Measurements from ENCODE around the gene BAIAP2L1. TPM values are rescaled to one million over a fixed set of nuclear protein-coding genes. Genes with fewer than 3 reads are reported as not detected.

BAIAP2L1 gene
- total and polyA plus RNA-seq, 9 of the 15 experiments (the other 6 are each of a cell fraction or from before 2014, with no cell fraction given): 4.2 to 29.8 (median 15.5) TPM

DNA sequence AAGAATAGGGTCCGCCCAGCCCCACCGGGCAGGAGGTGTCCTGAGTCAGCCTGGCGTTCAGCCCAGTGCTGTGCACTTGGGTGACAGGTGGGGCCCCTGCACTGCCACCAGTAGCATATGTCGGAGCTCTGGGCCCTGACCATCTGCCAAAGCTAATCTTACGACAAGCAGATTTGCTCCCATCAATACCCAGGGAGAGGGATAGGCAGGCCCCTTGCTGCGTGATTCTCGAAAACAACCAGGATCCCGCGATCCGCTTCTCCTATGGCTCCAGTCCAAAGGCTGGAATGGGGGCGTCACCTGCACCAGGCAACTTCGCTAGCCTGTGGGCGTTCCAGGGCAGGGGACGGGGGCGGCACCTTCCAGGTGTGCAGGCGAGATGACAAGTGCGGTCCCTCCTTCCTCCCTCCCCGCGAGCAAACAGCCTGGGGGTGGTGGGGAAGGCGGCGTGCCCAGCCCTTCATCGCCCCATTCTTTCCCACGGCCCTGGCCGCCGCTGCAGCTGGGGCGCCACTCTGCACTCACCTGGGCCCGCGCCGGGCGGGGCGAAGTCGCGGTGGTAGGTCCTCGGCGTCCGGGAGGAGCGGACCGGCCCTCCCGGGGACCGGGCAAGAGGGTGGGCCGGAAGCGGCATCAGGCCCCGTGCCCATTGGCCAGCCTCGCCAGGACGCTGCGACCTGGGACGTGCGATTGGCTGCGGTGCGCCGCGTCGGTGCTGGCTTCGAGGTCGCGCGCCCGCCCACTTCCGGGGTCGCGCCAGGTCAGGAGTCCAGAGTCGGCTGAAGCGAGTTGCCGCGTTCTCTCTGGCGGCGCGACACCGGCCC lies 149.1 kb downstream of the BAIAP2L1 start, which contains the start of gene TECPR1 (continued):
- TF ChIP-seq FOXA3 (CRISPR knock-in tag; conservative IDR thresholded peaks at IDR 0.05 in 1 of 2, IDR thresholded peaks at IDR 0.05 in 1 of 2) (no peak), RCOR1 (IDR thresholded peaks at IDR 0.05; ENCODE audit: borderline replicate concordance in 1 of 2, low read depth in 2 of 2, low read length in 2 of 2) (no peak), HNRNPLL (IDR thresholded peaks at IDR 0.05; ENCODE audit: low read depth, low read length, poor library complexity, severe bottlenecking) (no peak), POLR2AphosphoS2 (IDR thresholded peaks at IDR 0.05; ENCODE audit: low read length) (no peak), ZNF121 (CRISPR knock-in tag; conservative IDR thresholded peaks at IDR 0.05) (no peak), ZNF184 (CRISPR knock-in tag; IDR thresholded peaks at IDR 0.05) (no peak), ZNF384 (IDR thresholded peaks at IDR 0.05; ENCODE audit: low read depth, low read length) (no peak), ZNF324 (CRISPR knock-in tag; IDR thresholded peaks at IDR 0.05) (no peak), RAD51 (IDR thresholded peaks at IDR 0.05; ENCODE audit: borderline replicate concordance, low read depth) (no peak), ZNF217 (CRISPR knock-in tag; IDR thresholded peaks at IDR 0.05) (no peak), GTF2A2 (tag; IDR thresholded peaks at IDR 0.05) (no peak), MYNN (IDR thresholded peaks at IDR 0.05) (no peak), MYNN (CRISPR knock-in tag; IDR thresholded peaks at IDR 0.05) (no peak), MTF1 (CRISPR knock-in tag; IDR thresholded peaks at IDR 0.05; ENCODE audit: borderline replicate concordance) (no peak)
- TF ChIP-seq, protein P1, sequence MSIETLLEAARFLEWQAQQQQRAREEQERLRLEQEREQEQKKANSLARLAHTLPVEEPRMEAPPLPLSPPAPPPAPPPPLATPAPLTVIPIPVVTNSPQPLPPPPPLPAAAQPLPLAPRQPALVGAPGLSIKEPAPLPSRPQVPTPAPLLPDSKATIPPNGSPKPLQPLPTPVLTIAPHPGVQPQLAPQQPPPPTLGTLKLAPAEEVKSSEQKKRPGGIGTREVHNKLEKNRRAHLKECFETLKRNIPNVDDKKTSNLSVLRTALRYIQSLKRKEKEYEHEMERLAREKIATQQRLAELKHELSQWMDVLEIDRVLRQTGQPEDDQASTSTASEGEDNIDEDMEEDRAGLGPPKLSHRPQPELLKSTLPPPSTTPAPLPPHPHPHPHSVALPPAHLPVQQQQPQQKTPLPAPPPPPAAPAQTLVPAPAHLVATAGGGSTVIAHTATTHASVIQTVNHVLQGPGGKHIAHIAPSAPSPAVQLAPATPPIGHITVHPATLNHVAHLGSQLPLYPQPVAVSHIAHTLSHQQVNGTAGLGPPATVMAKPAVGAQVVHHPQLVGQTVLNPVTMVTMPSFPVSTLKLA (conservative IDR thresholded peaks at IDR 0.05): peak in 1 of 2 experiments; percentile 69; a peak in 2 of 4 replicates
- TF ChIP-seq, protein P2, sequence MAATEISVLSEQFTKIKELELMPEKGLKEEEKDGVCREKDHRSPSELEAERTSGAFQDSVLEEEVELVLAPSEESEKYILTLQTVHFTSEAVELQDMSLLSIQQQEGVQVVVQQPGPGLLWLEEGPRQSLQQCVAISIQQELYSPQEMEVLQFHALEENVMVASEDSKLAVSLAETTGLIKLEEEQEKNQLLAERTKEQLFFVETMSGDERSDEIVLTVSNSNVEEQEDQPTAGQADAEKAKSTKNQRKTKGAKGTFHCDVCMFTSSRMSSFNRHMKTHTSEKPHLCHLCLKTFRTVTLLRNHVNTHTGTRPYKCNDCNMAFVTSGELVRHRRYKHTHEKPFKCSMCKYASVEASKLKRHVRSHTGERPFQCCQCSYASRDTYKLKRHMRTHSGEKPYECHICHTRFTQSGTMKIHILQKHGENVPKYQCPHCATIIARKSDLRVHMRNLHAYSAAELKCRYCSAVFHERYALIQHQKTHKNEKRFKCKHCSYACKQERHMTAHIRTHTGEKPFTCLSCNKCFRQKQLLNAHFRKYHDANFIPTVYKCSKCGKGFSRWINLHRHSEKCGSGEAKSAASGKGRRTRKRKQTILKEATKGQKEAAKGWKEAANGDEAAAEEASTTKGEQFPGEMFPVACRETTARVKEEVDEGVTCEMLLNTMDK (IDR thresholded peaks at IDR 0.05; ENCODE audit: borderline replicate concordance, insufficient read depth, low read depth, low read length, poor library complexity, severe bottlenecking): no peak
- TF ChIP-seq, protein P3, sequence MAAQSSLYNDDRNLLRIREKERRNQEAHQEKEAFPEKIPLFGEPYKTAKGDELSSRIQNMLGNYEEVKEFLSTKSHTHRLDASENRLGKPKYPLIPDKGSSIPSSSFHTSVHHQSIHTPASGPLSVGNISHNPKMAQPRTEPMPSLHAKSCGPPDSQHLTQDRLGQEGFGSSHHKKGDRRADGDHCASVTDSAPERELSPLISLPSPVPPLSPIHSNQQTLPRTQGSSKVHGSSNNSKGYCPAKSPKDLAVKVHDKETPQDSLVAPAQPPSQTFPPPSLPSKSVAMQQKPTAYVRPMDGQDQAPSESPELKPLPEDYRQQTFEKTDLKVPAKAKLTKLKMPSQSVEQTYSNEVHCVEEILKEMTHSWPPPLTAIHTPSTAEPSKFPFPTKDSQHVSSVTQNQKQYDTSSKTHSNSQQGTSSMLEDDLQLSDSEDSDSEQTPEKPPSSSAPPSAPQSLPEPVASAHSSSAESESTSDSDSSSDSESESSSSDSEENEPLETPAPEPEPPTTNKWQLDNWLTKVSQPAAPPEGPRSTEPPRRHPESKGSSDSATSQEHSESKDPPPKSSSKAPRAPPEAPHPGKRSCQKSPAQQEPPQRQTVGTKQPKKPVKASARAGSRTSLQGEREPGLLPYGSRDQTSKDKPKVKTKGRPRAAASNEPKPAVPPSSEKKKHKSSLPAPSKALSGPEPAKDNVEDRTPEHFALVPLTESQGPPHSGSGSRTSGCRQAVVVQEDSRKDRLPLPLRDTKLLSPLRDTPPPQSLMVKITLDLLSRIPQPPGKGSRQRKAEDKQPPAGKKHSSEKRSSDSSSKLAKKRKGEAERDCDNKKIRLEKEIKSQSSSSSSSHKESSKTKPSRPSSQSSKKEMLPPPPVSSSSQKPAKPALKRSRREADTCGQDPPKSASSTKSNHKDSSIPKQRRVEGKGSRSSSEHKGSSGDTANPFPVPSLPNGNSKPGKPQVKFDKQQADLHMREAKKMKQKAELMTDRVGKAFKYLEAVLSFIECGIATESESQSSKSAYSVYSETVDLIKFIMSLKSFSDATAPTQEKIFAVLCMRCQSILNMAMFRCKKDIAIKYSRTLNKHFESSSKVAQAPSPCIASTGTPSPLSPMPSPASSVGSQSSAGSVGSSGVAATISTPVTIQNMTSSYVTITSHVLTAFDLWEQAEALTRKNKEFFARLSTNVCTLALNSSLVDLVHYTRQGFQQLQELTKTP (IDR thresholded peaks at IDR 0.05; ENCODE audit: low read depth in 1 of 2, partially characterized antibody in 2 of 2): no peak
- TF ChIP-seq, protein P4, sequence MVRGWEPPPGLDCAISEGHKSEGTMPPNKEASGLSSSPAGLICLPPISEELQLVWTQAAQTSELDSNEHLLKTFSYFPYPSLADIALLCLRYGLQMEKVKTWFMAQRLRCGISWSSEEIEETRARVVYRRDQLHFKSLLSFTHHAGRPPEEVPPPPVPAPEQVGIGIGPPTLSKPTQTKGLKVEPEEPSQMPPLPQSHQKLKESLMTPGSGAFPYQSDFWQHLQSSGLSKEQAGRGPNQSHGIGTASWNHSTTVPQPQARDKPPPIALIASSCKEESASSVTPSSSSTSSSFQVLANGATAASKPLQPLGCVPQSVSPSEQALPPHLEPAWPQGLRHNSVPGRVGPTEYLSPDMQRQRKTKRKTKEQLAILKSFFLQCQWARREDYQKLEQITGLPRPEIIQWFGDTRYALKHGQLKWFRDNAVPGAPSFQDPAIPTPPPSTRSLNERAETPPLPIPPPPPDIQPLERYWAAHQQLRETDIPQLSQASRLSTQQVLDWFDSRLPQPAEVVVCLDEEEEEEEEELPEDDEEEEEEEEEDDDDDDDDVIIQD (CRISPR knock-in tag; IDR thresholded peaks at IDR 0.05): no peak
